Astrocyte (in vitro differentiated cells and primary cell): Measurements from ENCODE around the gene MAP1LC3C. TPM values are rescaled to one million over a fixed set of nuclear protein-coding genes. Genes with fewer than 3 reads are reported as not detected.

ENCODE experiments used
- DNase-seq: peaks from one replicate; pipeline ENCODE4 v3.0.0-alpha.2; 2010; ENCODE audit warnings: low read depth
- FAIRE-seq: peaks from 2 replicates; lab custom pipeline; 2011; peaks lifted over from hg19 to GRCh38; lab: Jason Lieb, UNC
- H2AFZ ChIP-seq: 2 replicates; pipeline ENCODE4 v1.6.0; 2012; ENCODE audit warnings: low read depth, low read length, inconsistent platforms
- H3K27ac ChIP-seq: 2 replicates; pipeline ENCODE4 v1.5.1; 2011; ENCODE audit warnings: low read depth, low read length, inconsistent platforms
- H3K27me3 ChIP-seq: 2 replicates; pipeline ENCODE4 v1.6.0; 2011; ENCODE audit warnings: low read length, inconsistent platforms; ENCODE audit not compliant: insufficient read depth
- H3K36me3 ChIP-seq: 2 replicates; pipeline ENCODE4 v1.5.1; 2011; ENCODE audit warnings: low read length, inconsistent platforms; ENCODE audit not compliant: insufficient read depth
- H3K4me1 ChIP-seq: 2 replicates; pipeline ENCODE4 v1.5.1; 2011; ENCODE audit warnings: low read length, inconsistent platforms; ENCODE audit not compliant: insufficient read depth
- H3K4me2 ChIP-seq: 2 replicates; pipeline ENCODE4 v1.6.0; 2012; ENCODE audit warnings: low read length, inconsistent platforms
- H3K4me3 ChIP-seq: 2 replicates; pipeline ENCODE4 v1.5.1; 2011; ENCODE audit warnings: low read depth, mild to moderate bottlenecking, low read length, inconsistent platforms; ENCODE audit not compliant: insufficient read depth
- H3K79me2 ChIP-seq: 2 replicates; pipeline ENCODE4 v1.6.0; 2012; ENCODE audit warnings: mild to moderate bottlenecking, low read length, inconsistent platforms; ENCODE audit not compliant: insufficient read depth
- H3K9ac ChIP-seq: 2 replicates; pipeline ENCODE4 v1.6.0; 2012; ENCODE audit warnings: mild to moderate bottlenecking, low read length, inconsistent platforms
- H3K9me3 ChIP-seq: 2 replicates; pipeline ENCODE4 v1.5.1; 2012; ENCODE audit warnings: low read depth, mild to moderate bottlenecking, low read length, inconsistent platforms; ENCODE audit not compliant: insufficient read depth
- H4K20me1 ChIP-seq: 2 replicates; pipeline ENCODE4 v1.6.0; 2012; ENCODE audit warnings: low read length, inconsistent platforms; ENCODE audit not compliant: insufficient read depth
- H3K27ac Mint-ChIP-seq: one replicate; pipeline ENCODE4 v1.8.0; 2021; ENCODE audit warnings: mild to moderate bottlenecking, mixed read lengths; ENCODE audit not compliant: unreplicated experiment
- H3K27me3 Mint-ChIP-seq: one replicate; pipeline ENCODE4 v1.8.0; 2021; ENCODE audit warnings: low read depth, mixed read lengths; ENCODE audit not compliant: unreplicated experiment
- H3K36me3 Mint-ChIP-seq: one replicate; pipeline ENCODE4 v1.8.0; 2021; ENCODE audit warnings: low read depth, mixed read lengths; ENCODE audit not compliant: unreplicated experiment
- H3K4me1 Mint-ChIP-seq: one replicate; pipeline ENCODE4 v1.8.0; 2021; ENCODE audit warnings: low read depth, mixed read lengths; ENCODE audit not compliant: unreplicated experiment
- H3K4me3 Mint-ChIP-seq: one replicate; pipeline ENCODE4 v1.8.0; 2021; ENCODE audit warnings: mild to moderate bottlenecking, moderate library complexity, mixed read lengths; ENCODE audit not compliant: unreplicated experiment
- H3K9me3 Mint-ChIP-seq: one replicate; pipeline ENCODE4 v1.8.0; 2021; ENCODE audit warnings: mild to moderate bottlenecking, mixed read lengths; ENCODE audit not compliant: unreplicated experiment
- CTCF ChIP-seq: IDR thresholded peaks from 2 replicates; pipeline ENCODE4 v1.5.1; 2011; ENCODE audit warnings: low read depth, mild to moderate bottlenecking, inconsistent platforms, low read length, moderate library complexity; ENCODE audit not compliant: insufficient read depth
- EZH2 ChIP-seq: IDR thresholded peaks from 2 replicates; pipeline ENCODE4 v1.6.1; 2012; ENCODE audit warnings: mild to moderate bottlenecking, low read length, inconsistent platforms; ENCODE audit not compliant: insufficient read depth
- total RNA-seq: library from RNA; stranded (reverse); gene quantifications from 2 replicates; pipeline ENCODE4 v1.2.1, GENCODE V29; 2021

The MAP1LC3C gene
- total RNA-seq, 1 donor from 2014 or later: 9.9 TPM

GRCh38 chr1:242000434-242000833, 1.5 kb upstream of the MAP1LC3C start:
- Histone ChIP-seq H3K4me3 (no peak overlapping the region), H3K4me2 (no peak overlapping the region), H3K4me1 (peaks cover 3% of the 10 kb centered on the region), H3K9ac (no peak overlapping the region), H4K20me1 (no peaks in the 10 kb centered on the region), H3K9me3 (no peaks in the 10 kb centered on the region), H3K27ac (no peak overlapping the region), H3K27me3 (no peaks in the 10 kb centered on the region), H3K79me2 (no peaks in the 10 kb centered on the region), H2AFZ (no peak overlapping the region), H3K36me3 (no peaks in the 10 kb centered on the region)
- Mint-ChIP-seq H3K9me3 (peaks cover 2% of the 10 kb centered on the region), H3K4me1 (peaks cover 5% of the 10 kb centered on the region), H3K27me3 (no peaks in the 10 kb centered on the region), H3K36me3 (no peaks in the 10 kb centered on the region), H3K4me3 (no peak overlapping the region), H3K27ac (no peak overlapping the region)
- FAIRE-seq (no peak), DNase-seq (no peak)
- TF ChIP-seq CTCF: no peak
- TF ChIP-seq EZH2: no peak

- no peaks in the 10 kb centered on the region for H4K20me1 ChIP-seq
These were observed 431 bp downstream of the MAP1LC3C start for GRCh38 chr1:241998412-241998921.

More at GRCh38 chr1:241998412-241998921, 431 bp downstream of the MAP1LC3C start:
- H3K9me3 ChIP-seq: no peaks in the 10 kb centered on the region
- no peaks in the 10 kb centered on the region for H3K79me2 ChIP-seq
- H3K4me2 ChIP-seq: peak overlapping the region; percentile 85
- H2AFZ ChIP-seq: peak overlapping the region; percentile 85
- H3K4me3 Mint-ChIP-seq: peak overlapping the region; percentile 77
- H3K9me3 Mint-ChIP-seq: no peaks in the 10 kb centered on the region
- H3K4me3 ChIP-seq: peak overlapping the region; percentile 45
- H3K27ac ChIP-seq: no peak overlapping the region
- FAIRE-seq (no peak), DNase-seq (peak; percentile 82)
- no peak overlapping the region for H3K9ac ChIP-seq
- peak; percentile 71 for TF ChIP-seq CTCF
- TF ChIP-seq EZH2: no peak
- H3K36me3 Mint-ChIP-seq: no peaks in the 10 kb centered on the region
- peaks cover 5% of the 10 kb centered on the region for H3K4me1 Mint-ChIP-seq
- peak overlapping the region; percentile 84 for H3K27ac Mint-ChIP-seq
- no peaks in the 10 kb centered on the region for H3K27me3 ChIP-seq
- no peaks in the 10 kb centered on the region for H3K27me3 Mint-ChIP-seq
- H3K4me1 ChIP-seq: peaks cover 3% of the 10 kb centered on the region
- no peaks in the 10 kb centered on the region for H3K36me3 ChIP-seq
